RCC 7860 (cell line): ENCODE data around the gene ATP8B4.

Experiments
- DNase-seq: peaks from one replicate; pipeline ENCODE4 v3.0.0-alpha.2; 2015; ENCODE audit warnings: low spot score
- FAIRE-seq: peaks from 2 replicates; lab custom pipeline; 2012; peaks lifted over from hg19 to GRCh38; lab: Jason Lieb, UNC

Gene ATP8B4

GRCh38 chr15:50024281-50024680, 94.8 kb downstream of the ATP8B4 start:
- DNase-seq (no peak), FAIRE-seq (no peak)

DNA sequence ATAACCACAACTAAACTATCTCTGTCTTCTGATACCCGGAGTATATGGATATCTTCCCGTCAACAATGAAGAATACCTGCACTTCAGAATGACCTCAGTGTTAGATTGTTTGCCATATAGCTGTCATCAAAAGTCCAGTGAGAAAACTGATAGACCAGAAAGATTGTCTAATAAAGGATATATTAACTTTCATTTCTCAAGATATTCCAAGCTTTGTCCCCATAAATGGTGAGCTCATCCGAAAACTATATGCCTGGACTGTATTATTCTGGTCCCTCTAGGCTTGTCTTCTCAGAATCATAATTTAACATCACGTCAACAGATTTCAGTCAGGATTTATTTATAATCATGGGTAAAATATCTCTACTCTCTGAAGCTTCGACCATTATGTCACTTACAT, 100.5 kb downstream of the ATP8B4 start:
- no peak for FAIRE-seq
- no peak for DNase-seq

- no peak for FAIRE-seq
Observed at GRCh38 chr15:50017522-50017921, 101.5 kb downstream of the ATP8B4 start.

GRCh38 chr15:50016951-50017350, 102.1 kb downstream of the ATP8B4 start:
- FAIRE-seq = no peak
- no peak for DNase-seq

More at GRCh38 chr15:50017522-50017921, 101.5 kb downstream of the ATP8B4 start:
- no peak for DNase-seq

GRCh38 chr15:50012790-50013189, 106.2 kb downstream of the ATP8B4 start:
- no peak for FAIRE-seq
- DNase-seq = no peak

GRCh38 chr15:50009634-50010033, 109.4 kb downstream of the ATP8B4 start:
- FAIRE-seq (no peak), DNase-seq (no peak)

GRCh38 chr15:50003786-50004334, 115.2 kb downstream of the ATP8B4 start:
- FAIRE-seq (no peak), DNase-seq (peak; percentile 53)

DNA sequence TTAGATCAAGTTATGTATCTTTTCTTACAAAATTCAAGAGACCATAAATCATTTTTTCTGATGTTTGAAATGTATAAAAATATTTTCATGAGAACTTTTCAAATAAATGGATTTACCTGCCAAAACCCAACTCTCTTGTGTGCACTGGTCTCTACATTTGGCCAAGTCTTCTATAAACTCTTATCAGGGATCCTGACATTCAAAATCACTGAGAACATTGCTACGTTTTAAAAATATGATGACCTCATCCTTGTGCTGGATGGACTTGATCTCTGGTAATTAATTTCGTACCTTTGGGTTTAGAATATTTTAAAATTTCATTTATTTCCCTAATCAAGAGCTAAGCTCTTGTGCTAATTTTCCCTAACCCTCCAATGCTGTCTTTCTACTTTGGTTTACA, 127.4 kb downstream of the ATP8B4 start:
- no peak for DNase-seq
- FAIRE-seq = no peak

DNA sequence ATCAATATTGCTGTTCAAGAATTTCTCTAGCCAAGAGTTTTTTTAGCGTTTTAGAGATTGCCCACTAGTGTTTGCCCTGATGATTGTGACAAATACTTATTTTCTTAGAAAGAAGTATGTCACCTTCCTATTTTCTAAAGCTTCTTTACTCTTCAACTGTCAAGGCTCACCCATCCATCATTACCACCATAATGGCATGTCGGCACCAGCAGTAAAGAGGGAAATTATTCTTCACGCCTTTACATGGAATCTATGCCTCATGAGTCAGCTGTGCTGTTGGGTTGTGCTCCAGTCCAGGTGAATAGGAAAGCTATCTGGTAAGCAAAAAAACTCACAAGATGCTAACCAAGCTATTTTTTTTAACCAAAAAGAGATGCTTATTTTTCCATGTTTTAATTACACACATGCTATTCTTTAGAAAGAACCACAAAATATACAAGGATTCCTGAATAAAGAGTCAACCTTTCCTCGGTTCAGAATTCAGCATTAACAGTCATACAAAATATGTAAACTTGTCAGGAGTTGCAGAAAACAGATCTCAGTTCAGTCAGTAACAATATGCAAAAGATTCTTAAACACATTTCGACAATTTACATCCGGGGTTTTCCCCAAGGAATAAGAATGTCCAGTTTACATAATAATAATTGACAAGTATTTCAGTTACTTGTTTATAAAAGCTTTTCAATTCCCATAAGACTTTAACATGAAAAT, 128.0 kb downstream of the ATP8B4 start:
- FAIRE-seq (no peak), DNase-seq (no peak)

GRCh38 chr15:49989498-49989897, 129.5 kb downstream of the ATP8B4 start:
- FAIRE-seq = no peak
- DNase-seq = no peak

GRCh38 chr15:49988766-49989165, 130.3 kb downstream of the ATP8B4 start:
- FAIRE-seq (no peak), DNase-seq (no peak)

DNA sequence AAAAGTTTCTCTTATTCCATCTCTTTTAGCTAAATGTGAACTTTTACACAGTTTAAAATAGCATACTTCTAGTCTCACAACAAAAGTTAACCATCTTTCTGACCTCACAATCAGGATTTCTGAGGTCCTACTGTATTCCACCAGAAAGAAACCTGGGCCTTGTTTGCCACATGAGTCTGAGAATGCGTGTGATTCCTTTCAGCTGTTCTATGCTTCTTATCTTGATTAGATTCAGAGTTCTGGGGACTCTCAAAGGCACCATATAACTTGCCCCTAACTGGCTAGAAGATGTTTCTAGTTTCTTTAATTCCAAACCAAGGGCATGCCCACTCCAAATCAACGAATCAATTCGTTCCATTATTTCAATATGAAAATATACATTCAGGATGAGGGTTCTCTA, 131.1 kb downstream of the ATP8B4 start:
- DNase-seq (no peak), FAIRE-seq (no peak)

DNA sequence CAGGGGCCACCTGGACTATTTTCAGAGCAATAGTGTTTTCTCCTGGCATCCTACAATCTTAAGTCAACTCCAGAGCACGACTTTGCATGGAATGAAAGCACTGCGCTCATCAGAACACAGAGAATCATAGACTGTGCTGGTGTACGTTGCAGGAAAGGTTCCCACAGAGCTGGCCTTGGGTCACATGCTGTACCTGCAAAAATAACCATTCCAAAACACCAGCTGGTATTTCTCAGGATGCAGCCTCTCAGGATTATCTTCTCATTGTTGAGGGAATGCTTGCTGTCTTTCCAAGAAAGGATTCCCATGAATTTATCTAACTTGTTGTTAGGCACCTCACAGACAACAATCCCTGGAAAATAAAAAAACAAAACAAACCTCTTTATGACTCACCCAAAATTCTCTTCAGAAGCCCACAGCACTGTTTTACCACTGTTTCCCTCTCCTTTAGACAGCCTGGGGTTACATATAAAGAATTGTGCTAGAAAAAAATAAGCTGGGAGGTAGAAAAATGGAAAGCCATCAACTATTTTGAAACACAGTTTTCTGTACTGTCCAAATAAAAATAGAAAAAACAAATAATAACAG, 131.7 kb downstream of the ATP8B4 start:
- DNase-seq = no peak

GRCh38 chr15:49986326-49986725, 132.7 kb downstream of the ATP8B4 start:
- no peak for DNase-seq
- FAIRE-seq = no peak

More for the DNA sequence above, 131.7 kb downstream of the ATP8B4 start:
- no peak for FAIRE-seq

DNA sequence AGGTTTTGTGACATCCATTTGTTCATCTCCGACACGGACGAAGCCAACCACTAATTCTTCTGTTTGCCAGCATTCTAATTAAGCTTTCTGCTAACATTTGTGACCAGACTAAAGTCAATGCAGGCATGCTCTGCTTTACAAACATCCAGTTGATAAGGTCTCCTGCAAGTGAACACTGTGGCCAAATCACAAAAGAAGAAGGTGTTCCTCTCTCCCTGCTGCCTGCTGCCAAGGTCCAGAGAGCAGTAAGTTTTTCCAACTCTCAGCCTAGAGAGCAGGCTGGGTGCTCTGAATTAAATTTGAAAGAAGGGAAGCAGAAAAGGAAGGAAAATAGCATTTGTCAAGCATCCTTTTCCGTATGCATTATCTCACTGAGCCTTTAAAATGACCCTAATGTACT, 133.6 kb downstream of the ATP8B4 start:
- DNase-seq (no peak), FAIRE-seq (no peak)

- FAIRE-seq = no peak
- no peak for DNase-seq
Observed at GRCh38 chr15:49984436-49984835, 134.6 kb downstream of the ATP8B4 start.

- DNase-seq = no peak
- FAIRE-seq = no peak
Observed at GRCh38 chr15:49982584-49982983, 136.4 kb downstream of the ATP8B4 start.

DNA sequence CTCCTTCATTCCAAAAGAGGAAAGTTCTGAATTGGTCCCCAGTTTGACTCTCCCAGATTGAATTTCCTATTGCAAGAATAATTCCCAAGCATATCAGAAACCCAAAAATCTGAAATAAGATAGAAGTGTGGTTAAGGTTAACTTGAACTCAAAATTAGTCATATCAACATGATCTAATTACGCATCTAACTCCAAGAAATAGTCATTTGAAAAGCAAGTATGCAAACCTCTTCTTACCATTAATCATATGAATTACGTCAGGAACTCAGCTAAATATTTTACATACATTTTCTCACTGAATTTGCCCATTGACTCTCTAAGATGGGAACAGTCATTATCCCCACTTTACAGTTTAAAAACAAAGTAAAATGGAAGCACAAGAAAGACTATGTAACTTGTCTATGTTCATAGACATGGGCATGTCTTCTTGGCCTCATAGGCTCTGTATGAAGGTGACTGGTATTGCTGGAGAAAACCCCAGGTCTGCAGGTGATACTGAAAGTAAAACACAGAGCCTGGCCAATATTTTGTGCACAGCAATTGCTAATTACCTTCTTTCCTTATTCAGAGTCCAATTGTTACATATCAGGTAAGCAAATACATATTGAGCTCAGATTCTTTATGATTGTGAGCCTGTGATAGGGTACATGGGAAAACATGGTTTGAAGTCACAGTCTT, 139.2 kb downstream of the ATP8B4 start:
- no peak for DNase-seq
- FAIRE-seq = no peak

DNA sequence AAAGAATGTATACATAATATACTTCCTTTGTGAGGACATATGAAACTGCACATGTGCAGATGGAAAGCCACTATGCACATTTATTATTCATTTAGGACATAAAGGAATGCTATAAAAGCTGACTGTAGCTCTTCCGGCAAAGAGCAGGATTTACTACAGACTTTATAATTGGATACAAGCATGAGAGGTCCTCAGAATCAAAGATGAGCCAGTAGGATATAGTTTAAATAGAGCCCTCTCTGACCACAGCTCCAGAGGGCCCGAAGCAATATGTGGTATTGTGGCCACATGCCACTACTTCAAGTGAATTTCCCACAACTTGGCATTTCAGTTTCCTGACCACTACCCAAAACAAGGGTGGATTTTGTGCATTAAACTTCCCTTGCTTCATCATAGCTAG, 140.9 kb downstream of the ATP8B4 start:
- DNase-seq (no peak), FAIRE-seq (no peak)

- no peak for FAIRE-seq
Observed at GRCh38 chr15:49977306-49977705, 141.7 kb downstream of the ATP8B4 start.

DNA sequence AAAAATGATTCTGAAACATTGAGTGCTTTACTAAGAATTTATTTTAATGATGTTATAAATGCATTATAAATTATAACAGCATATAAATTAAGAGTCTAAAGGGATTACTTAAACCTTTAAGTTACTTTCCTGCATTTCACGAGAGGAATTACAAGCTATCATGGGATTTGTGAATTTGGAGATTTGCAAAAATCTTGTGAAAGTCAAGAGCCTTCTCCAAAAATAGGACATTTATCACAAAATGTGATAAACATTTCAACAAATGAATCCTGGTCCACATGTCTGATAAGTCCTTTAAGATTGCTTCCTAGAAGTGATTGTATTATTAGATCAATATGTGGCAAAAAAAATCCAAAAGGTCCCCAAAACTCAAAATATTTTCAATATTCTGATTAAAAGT, 154.5 kb downstream of the ATP8B4 start:
- no peak for FAIRE-seq
- DNase-seq = no peak

More at GRCh38 chr15:49977306-49977705, 141.7 kb downstream of the ATP8B4 start:
- no peak for DNase-seq

DNA sequence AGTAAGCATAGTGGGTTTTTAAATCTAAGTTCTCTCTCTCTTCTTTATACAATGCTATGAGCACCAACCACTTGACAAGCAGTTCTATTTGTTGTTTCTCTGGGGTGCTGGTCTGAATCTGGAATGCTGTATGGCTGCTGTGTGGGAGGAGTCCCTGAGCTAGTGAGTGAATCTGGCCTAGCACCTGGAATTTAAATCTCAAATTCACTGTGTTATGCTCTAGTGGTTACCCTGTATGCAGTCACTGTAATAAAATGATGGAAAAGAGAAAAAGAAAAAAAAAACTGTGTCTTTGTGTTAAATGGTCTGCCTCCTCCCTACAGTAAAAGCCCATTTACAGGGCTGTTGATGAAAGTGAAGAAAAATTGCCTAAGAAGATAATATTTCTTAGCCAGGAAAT, 155.0 kb downstream of the ATP8B4 start:
- DNase-seq (no peak), FAIRE-seq (no peak)
